ENCODE measurements around the gene WNT8A.

Gene WNT8A

GRCh38 chr5:138138949-138139780 lies 55.3 kb downstream of the WNT8A start, which contains the start of gene NME5:
TSS of gene NME5 (minus strand) at chr5:138139428. CDS start at chr5:138138780, 648 bp downstream.
- Histone ChIP-seq H3K4me3 (ENCODE audit: low read depth, low read length) (peak within 1 kb of the TSS; percentile 46), H3K4me1 (ENCODE audit: control insufficient read depth, insufficient read depth, low read length) (no peaks in the 10 kb centered on the region), H3K9me3 (ENCODE audit: control insufficient read depth, insufficient read depth, low read depth, low read length) (no peaks in the 10 kb centered on the region), H3K27ac (ENCODE audit: extremely low read depth, low read depth, low read length) (no peak within 1 kb of the TSS), H3K36me3 (ENCODE audit: control insufficient read depth in 2 of 2, insufficient read depth in 1 of 2, low read length in 2 of 2) (no peaks in the 10 kb centered on the region; a peak in 1 of 3 replicates)
- ChIA-PET CTCF (interaction anchor here (0.6 to 1.8 kb wide), 6 partner anchors 10 to 214 kb away, joined by 3 to 13 read pairs (median 4); no protein-coding TSS in a partner anchor), POLR2A (interaction anchor here (0.6 kb wide), 1 partner anchor 1902 kb away, joined by 4 read pairs; no protein-coding TSS in a partner anchor)
- TF ChIP-seq PRDM1 (tag by site-specific recombination; IDR thresholded peaks at IDR 0.05) (no peak), ZNF626 (tag by site-specific recombination; IDR thresholded peaks at IDR 0.05) (peak; percentile 32; the same call in 1 of the 2 replicates), SCRT1 (tag by site-specific recombination; IDR thresholded peaks at IDR 0.05; ENCODE audit: borderline replicate concordance) (peak; percentile 77; the same call in 1 of the 2 replicates), ZBTB48 (tag by site-specific recombination; IDR thresholded peaks at IDR 0.05) (no peak), SP2 (tag by site-specific recombination; IDR thresholded peaks at IDR 0.05) (0 out of 2 replicates have a peak, but pooled peaks have one; percentile 14), PRDM10 (tag by site-specific recombination; IDR thresholded peaks at IDR 0.05) (peak; percentile 90), FEZF1 (tag by site-specific recombination; IDR thresholded peaks at IDR 0.05) (no peak), ZNF561 (tag by site-specific recombination; IDR thresholded peaks at IDR 0.05; ENCODE audit: borderline replicate concordance) (0 out of 2 replicates have a peak, but pooled peaks have one; percentile 29), MEIS1 (CRISPR knock-in tag; IDR thresholded peaks at IDR 0.05; ENCODE audit: borderline replicate concordance) (no peak), SCRT2 (tag by site-specific recombination; IDR thresholded peaks at IDR 0.05) (peak; percentile 95), ZBTB21 (tag by site-specific recombination; IDR thresholded peaks at IDR 0.05) (no peak), KLF7 (tag by site-specific recombination; IDR thresholded peaks at IDR 0.05; ENCODE audit: borderline replicate concordance) (no peak), PATZ1 (tag by site-specific recombination; IDR thresholded peaks at IDR 0.05) (no peak), ZNF335 (tag by site-specific recombination; conservative IDR thresholded peaks at IDR 0.05) (peak; percentile 70)
- TF ChIP-seq, protein P1, sequence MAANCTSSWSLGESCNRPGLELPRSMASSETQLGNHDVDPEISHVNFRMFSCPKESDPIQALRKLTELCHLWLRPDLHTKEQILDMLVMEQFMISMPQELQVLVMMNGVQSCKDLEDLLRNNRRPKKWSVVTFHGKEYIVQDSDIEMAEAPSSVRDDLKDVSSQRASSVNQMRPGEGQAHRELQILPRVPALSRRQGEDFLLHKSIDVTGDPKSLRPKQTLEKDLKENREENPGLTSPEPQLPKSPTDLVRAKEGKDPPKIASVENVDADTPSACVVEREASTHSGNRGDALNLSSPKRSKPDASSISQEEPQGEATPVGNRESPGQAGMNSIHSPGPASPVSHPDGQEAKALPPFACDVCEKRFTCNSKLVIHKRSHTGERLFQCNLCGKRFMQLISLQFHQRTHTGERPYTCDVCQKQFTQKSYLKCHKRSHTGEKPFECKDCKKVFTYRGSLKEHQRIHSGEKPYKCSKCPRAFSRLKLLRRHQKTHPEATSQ (tag by site-specific recombination; IDR thresholded peaks at IDR 0.05): no peak
- TF ChIP-seq, protein P2, sequence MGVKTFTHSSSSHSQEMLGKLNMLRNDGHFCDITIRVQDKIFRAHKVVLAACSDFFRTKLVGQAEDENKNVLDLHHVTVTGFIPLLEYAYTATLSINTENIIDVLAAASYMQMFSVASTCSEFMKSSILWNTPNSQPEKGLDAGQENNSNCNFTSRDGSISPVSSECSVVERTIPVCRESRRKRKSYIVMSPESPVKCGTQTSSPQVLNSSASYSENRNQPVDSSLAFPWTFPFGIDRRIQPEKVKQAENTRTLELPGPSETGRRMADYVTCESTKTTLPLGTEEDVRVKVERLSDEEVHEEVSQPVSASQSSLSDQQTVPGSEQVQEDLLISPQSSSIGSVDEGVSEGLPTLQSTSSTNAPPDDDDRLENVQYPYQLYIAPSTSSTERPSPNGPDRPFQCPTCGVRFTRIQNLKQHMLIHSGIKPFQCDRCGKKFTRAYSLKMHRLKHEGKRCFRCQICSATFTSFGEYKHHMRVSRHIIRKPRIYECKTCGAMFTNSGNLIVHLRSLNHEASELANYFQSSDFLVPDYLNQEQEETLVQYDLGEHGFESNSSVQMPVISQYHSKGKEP (tag by site-specific recombination; IDR thresholded peaks at IDR 0.05): no peak
